Peyer's patch (tissue), 4 donors: ENCODE results near the gene LMTK2.

Source experiments
- CTCF ChIP-seq, 6 experiments: fragments of 450-650 bp in 4 of 6; fragments of 200-600 bp in 2 of 6; sonication (generic) in 1 of 6; IDR thresholded peaks; one replicate each; pipeline ENCODE4 v1.5.1; 2017 to 2019; ENCODE audit warnings: antibody characterized with exemption in 6 of 6, mild to moderate bottlenecking in 3 of 6, moderate library complexity in 1 of 6
- POLR2A ChIP-seq, 2 donors: fragments of 450-650 bp; IDR thresholded peaks; one replicate each; pipeline ENCODE4 v1.5.1; 2017; ENCODE audit warnings: antibody characterized with exemption in 2 of 2, mild to moderate bottlenecking in 2 of 2, moderate library complexity in 2 of 2

GRCh38 chr7:98102170-98102569 is 4.5 kb upstream of the LMTK2 start:
- TF ChIP-seq CTCF (IDR thresholded peaks at IDR 0.05) (no peak), POLR2A (IDR thresholded peaks at IDR 0.05) (no peak)
